SKM-1 treated with dmso at 0.1 percent for 144 hours (cell line): Measurements from ENCODE around the gene DSG2.

ENCODE experiments used
- DNase-seq: peaks from one replicate; lab custom pipeline; 2025; ENCODE audit not compliant: unreplicated experiment; lab: John Stamatoyannopoulos, UW

The DSG2 gene

DNA sequence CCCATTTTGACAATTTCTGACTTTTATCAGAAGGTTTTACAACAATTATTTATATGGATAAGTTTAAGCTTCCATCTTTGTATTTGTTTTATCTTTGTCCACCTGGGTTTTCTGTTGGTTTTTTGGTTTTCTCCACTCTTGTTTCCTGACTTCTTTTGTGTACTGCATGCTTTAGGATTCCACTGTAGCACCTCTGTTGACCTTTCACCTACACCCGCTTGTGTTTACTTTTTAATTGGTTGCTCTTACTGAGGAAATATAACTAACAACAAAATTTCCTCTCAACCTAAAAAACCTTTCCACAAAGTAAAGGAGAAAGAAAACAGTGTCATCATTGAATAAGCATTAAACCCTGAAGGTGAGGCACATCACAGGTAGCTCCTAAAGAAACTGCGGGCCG is 53.9 kb downstream of the DSG2 start:
- no peak for DNase-seq

DNA sequence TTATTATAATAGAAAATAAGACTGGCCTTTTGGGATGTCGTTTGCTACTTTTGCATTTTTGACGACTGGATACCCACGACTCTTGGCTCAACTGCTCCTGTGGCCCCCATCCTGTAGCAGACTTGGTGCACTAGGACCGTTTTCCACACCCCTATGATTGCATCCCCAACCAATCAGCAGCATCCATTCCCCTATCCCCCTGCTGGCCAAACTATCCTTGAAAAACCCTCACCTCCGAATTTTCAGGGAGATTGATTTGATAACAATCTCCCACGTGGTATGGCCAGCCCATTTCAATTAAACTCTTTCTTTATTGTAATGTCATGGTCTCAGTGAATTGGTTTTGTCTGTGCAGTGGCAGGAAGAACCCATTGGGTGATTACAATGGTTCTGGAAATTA is 55.8 kb downstream of the DSG2 start:
- DNase-seq: no peak

DNA sequence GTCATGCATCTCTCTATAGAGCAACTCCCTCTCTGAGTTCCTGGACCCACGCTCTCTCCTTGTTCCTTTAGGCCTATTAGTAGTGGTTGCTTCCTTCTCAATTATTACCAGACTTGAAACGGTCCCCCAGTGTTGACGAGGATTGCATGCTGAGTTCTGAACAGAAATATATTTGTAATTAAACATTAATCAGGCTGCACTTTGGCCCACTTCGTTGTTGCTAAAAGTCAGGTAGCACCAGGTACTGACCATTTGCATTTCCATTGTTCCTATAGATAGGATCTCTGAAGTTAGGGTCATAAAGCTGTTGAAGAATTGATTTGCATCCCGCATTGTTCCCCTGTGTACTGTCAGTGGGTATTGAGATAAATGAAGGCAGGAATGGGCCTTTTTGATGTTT is 56.8 kb downstream of the DSG2 start:
- DNase-seq: no peak

DNA sequence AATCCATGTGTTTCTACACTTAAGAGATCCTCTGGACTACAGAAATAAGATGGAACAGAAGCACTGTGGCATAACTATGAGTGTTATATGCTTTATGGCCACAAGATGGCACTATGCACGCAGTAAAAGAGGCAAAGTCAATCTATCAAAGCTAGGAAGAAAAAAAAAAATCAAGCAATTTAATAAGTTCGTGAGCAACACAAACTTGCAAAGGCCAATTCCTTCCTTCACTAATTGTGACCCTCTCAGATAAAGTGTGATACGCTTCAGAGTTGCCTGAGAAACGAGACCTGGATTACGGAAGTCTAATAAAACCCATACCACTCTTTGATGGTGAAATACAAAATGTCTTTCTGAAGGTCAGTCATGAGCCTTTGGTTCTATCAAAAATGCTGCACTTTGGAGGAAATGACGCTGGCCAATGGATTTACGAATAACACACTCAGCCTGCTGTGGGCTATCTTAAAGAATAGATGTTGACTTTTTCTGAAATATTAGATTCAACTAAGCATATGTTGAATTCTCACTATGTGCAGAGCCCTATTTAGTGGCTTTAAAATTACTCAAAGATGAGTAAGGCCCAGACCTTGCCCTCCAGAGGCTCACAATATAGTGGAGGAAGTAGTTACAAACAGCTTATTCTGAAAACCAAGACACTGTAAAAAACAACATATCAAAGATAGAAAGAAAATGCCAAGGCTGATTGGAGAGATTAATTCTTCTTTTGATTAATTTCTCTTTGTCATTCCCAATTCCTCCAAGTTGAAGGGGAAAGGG is 58.2 kb downstream of the DSG2 start:
- peak; percentile 51 for DNase-seq

DNA sequence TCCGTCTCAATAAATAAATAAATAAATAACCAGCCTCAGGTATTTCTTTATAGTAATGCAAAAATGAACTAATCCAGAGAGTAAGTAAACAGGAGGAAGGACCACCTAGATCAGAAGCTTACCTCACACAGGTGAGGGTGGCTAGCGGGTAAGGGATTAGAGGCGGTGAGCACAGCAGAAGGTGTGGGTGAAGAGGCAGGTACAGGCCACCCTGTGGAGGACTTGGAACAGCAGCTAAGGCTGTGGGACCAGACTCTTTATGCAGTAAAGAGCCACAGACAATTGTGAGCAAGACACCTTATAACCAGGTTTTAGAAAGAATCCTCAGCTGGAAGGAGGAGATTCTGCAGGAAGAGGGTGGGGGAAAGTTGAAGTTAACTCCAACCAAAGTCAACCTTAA is 59.5 kb downstream of the DSG2 start:
- no peak for DNase-seq

DNA sequence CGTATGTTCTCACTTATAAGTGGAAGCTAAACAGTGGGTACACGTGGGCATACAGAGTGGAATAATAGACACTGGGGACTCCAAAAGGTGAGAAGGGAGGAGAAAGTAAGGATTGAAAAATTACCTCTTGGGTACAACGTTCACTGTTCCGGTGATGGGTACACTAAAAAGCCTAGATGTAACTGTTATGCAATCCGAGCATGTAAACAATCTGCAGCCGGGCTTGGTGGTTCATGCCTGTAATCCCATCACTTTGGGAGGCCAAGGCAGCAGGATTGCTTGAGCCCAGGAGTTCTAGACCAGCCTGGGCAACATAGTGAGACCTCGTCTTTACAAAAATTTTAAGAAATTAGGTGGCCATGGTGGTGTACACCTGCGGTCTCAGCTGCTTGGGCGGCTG is 60.6 kb downstream of the DSG2 start:
- DNase-seq: no peak

DNA sequence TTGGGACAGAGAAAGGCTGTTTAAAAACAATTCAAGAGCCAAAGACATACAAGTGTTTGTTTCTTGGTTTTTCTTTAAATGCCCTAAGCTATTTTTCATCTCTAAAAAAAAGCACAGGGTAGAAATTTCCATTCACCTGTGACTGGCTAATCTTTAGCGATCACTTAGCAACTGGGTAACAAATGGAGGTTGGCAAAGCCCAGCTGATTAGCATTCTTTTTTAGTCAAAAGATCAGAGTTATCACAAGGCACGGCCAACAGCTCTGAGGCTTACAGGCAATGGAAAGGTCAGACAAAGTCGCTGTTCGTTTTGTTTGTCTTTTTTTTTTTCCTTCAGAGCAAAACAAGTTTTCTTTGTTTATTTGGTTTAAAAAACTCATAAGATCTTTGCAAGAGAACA is 64.7 kb downstream of the DSG2 start:
- no peak for DNase-seq

DNA sequence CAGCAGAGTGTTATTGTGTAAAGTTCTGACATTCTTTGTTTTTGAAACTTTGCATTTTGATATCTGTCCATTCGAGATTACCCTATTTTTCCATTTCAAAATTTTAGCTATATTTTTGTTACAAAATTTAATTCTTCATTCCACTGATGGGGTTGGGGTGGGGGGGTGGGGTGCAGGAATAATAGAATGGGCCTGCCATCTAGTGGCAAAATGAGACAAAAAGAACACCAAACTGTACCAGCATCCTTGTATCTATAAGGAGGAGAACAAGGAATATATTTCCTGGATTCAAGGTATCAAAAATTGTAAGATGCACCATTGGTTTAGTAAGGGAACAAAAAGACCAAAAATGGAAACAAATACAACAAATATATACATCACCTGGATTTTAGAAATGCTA is 65.8 kb downstream of the DSG2 start:
- no peak for DNase-seq

DNA sequence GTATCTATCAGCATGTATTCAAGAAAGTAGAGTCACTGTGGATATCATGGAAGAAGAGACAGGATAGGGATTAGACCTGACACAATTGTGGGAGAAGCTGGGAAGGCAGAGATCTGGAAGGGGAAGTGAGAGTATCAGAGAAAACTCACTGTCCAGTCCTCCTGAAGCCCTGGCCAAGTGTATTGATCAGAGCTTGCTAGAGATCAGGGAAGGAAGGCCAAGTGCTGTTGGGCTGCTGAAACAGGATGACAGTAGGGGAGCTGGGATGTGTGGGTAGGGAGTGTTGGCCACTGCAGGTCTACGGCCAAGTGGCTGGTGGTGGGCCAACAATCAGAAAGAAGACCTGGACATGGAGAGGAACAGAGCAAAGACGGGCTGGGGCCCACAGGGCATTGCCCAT is 67.4 kb downstream of the DSG2 start:
- DNase-seq: no peak

DNA sequence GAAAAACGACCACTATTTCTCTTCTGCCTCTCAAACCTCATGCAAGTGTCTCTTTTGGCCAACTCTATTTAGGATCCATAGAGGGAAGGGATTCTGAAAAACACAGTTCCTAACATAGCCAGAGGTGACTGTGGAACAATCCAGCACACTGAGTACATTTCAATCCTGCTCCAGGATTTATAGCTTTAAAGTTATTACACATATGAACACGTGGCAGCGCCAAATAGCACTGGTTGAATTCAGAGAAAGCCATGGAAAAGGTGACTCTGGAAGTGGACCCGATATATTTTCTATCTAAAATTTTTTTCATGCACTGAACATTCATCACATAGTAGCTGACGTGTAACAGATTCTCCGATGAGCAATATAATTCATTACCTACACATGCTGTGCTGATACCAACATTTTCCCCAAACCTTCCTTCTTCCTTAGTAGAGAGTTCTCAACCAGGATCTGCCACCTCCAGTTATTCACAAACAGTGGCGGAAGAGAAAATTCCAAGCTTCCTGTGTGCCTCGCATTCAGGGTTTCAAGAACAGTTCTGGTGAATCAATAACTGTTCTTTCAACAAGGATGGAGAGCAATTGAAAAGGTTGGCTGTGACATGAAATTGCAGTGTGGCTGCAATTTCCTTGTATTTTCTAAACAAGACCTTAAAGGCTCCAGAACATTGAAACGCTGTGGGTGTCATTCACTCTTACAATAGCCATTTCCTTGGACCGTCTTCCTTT is 68.0 kb downstream of the DSG2 start:
- DNase-seq: no peak

DNA sequence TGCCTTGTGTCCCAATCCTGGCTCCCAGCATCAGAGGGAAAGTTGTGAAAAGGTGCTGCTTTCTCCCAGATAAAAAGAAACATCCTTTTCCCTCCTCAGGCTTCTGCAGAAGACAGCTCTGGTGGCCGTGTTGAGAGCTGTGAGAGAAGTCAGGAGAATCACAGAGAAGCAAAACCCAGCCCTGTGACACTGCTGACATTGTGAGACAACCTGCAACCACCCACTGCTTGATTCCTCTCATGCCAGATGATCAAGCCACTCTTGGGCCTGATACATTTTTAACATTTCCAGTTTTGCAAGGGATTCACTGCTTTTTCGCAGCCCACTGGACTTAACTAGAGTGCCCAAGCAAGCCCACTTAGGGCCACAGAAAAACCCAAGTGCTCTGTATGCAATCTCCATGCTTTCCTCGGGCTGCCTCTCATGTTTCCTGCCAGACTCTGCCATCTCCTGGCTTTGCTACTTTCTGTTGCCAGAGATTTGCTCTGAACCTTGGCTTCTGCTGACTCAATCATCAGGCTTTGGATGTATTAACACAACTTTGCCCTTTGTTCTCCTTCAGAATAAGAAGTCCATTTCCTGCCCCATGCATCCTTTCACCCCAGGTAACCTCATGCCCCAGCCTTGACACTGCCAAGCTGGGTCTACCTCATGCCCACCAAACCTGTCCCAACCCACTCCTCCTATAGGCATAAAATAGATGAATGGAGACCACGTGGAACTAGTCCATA is 68.8 kb downstream of the DSG2 start:
- no peak for DNase-seq

DNA sequence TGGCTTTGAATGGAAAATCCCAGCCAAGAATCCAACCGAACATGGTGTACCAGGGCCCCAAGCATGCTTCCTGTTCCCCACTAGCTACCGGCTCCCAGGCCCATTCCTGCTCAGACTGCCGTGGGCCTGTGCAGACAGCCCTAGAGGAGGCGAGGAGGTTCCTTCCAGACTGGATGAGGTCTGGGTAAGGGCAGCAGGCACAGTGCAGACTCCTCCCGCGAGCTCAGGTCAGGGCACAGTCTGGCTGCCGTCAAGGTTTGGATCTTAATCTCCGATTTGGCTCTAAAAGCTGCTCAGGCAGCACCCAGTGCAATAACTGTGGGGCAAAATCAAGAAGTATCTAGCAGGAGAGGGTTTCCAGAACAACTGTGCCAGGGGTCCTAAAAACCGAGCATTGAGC is 74.4 kb downstream of the DSG2 start:
- no peak for DNase-seq

DNA sequence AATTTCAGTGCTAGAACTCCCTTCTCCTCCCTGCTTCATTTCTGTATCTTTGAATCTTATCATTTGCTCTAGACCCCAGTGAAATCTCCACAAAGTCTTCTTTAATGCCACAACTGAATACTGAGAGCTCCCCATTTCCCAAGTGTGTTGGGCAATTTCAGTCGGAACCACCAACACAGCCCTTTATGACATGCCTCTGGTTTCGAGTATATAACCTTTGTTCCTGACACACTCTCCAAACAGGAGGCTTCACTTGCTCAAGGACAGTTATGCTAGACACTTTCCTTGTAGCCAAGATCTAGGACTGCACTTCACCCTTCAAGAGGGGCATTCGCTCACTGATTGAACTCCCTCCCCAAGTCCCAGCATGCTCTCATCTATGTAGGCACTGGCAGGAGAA is 75.1 kb downstream of the DSG2 start:
- no peak for DNase-seq

DNA sequence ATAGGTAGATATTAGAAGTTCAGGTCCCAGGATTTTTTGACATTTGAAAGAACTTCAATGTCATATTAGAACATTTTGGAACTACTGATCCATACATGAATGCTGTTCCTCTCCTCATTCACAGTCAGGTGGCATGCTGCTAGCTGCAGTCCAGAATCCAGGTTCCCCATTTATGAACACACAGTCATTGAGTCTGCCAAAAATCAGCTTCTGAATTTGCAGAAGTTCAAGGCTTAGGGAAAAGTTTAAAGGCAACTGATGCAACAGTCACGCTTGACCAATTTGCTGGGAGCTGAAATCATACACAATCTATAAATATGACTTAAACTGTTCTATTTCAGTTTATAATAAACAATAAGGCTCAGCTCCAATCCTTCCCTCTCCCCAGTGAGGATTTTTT is 76.4 kb downstream of the DSG2 start:
- DNase-seq: peak; percentile 87

DNA sequence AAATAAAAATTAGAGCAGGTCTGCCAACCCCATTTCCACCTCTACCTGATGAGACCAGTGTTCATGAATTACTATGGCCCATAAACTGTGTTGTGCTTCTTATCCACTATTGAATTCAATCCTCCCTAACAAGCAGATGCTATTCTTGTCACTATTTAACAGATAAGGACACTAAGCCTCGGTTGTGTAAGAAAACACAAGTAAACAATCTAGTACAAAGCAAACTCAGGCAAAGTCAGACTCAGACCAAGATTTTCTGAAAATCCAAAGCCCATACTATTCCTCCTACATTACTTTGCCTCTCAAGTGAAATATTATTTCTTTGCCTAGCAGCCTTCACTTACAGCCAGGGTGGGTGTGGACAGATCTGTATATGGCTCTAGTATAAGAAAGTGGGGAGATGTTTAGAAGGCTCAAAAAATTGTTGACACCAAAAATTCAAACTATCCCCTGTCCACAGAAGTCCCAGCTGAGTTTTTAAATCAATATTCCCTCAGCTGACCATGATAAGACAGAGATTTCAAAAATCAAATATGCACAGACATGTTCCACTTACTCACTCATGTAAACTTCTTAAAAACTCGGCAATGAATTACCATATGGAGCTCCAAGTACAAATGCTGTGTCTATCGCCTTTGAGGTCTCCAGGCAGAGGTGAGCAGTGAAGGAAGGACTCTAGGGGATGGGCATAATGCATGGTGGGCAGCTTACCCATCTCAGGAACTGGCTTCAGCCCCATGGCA is 77.7 kb downstream of the DSG2 start:
- no peak for DNase-seq

DNA sequence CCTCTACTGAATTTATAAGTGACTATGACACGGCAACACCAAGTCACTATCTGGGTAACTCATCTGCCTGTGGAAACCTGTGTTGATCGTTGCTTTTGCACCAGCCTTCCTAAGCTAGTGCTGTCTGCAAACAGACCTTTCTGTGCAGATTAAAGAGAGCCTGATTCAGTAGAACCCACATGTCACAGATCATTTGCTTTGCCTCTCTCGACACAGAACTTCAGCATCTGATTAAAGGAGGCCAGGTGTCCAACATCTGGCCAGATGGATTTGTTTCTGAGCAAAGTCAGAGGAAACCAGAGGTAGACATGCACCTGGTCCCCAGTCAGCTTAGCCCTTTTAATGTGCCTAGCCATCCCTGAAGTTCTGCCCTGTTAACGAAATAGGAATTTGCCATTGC is 78.7 kb downstream of the DSG2 start:
- no peak for DNase-seq

DNA sequence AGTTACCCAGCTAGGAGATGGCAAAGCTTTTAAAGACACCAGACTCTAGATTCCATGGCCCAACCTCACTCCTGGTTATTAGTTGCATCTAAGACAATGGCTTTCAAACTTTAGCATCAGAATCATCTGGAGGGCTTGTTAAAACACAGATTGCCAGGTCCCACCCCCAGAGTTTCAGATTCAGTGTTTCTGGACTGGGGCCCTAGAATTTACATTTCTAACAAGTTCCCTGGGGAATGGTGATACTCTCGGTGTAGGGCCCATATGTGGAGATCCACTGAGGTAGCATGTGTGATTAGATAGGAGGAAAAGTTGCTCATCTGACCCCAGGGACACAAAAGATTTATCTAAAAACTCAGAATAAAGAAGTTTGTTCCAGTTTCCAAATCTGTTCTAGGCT is 79.2 kb downstream of the DSG2 start:
- no peak for DNase-seq

DNA sequence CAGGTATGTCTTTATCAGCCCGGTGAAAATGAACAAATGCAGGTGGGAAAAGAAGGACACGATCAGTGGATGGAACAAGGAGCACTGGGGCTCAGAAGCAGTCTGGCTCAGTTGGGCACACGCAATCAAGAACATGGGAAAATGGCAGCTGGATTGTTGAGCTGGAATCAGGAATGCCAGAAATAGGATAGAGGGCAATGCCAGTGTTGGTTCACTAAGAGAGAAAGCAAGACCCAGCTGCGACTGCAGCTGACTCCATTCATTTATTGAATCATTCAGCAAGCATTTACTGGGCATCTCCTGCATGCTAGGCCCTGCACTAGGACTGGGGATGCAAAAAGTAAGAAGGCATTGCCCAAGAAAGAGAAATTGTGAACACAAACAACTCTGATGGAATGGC is 80.1 kb downstream of the DSG2 start:
- no peak for DNase-seq

DNA sequence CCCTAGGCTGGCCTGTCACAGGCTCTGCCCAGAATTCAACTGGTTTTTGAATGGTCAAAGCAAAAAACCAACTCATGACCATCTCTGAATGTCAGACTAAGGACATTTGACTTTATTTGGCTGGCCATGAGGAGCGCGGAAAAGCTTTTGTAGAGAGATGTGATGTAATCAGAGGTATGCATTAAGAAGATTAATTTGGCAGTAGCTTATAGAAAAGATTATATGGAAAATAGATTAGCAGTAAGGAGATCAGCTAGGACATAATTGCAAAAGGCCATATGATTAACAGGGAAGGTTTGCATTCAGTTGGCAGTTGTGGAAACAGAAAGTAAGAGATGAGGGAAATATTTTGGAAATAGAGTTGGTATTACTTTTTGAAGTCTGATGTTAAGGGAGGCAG is 81.4 kb downstream of the DSG2 start:
- DNase-seq: no peak

DNA sequence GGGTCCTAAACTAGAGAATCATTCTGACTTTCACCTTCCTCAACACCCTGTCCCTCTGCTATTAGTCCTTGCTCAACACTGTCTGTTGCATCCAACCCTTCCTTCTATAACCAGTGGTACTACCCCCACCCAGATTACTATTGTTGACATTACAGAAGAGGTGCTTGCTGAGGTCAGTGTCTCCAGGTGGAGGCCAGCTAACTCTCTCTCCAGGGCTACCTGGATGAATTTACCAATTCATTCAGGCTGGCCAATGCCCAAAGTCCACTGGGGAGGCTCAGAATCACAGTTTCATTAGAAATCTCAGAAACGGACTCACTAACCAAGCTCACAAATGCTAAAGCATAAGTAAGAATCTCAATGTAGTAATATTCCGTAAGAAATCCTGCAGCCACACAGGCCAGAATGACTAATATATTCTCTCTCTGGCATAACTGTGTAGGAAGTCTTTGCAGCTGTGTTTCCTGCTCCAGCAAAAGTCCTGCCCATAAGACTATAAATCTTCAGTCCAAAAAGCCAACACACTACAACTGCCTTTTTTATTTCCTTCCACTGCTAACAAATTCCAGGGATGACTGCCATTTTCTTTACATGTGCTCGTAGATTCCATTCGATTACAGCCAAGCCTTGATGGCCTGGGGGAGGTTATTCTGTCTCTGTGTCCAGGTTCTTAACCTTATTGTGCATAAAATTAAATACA is 83.7 kb downstream of the DSG2 start:
- DNase-seq: no peak
